Panc1 (cell line): ENCODE measurements around the gene ANTXR1. TPM values are rescaled to one million over a fixed set of nuclear protein-coding genes. Genes with fewer than 3 reads are reported as not detected.

ENCODE experiments used
- ATAC-seq: fragments of 200-7000 bp; cut with Tn5 transposase; 2 replicates; pipeline ENCODE4 v1.9.1; 2020; ENCODE audit warnings: mild to moderate bottlenecking, moderate library complexity
- BruUV-seq: library from RNA; stranded (reverse); fragments of 400-500 nt; replicated peaks from 2 replicates; lab custom pipeline; 2021; lab: Mats Ljungman, UMichigan
- CTCF ChIA-PET: fragments of 300-600 bp; sonication (Branson Sonifier 250); formaldehyde crosslinking; loops from one replicate; lab custom pipeline; 2022; ENCODE audit warnings: antibody characterized with exemption; lab: Charles Lee
- POLR2A ChIA-PET: fragments of 300-600 bp; sonication (Branson Sonifier 250); formaldehyde crosslinking; loops from one replicate; lab custom pipeline; 2022; ENCODE audit warnings: antibody characterized with exemption; lab: Charles Lee
- DNase-seq: peaks from one replicate; pipeline ENCODE4 v3.0.0-alpha.2; 2010; ENCODE audit warnings: low read depth, low spot score
- H3K27ac ChIP-seq: 2 replicates; pipeline ENCODE4 v1.5.1; 2011; ENCODE audit warnings: mild to moderate bottlenecking, low read length, inconsistent platforms
- H3K27me3 ChIP-seq: fragments of 200-500 bp; sonication (Bioruptor generic); 2 replicates; pipeline ENCODE4 v1.6.0; 2014; ENCODE audit warnings: low read length, inconsistent platforms; ENCODE audit not compliant: control insufficient read depth, insufficient read depth
- H3K36me3 ChIP-seq: fragments of 200-500 bp; sonication (Bioruptor generic); 2 replicates; pipeline ENCODE4 v1.5.1; 2014; ENCODE audit warnings: inconsistent platforms, mild to moderate bottlenecking, low read length, moderate library complexity; ENCODE audit not compliant: control insufficient read depth, insufficient read depth
- H3K4me1 ChIP-seq: 2 replicates; pipeline ENCODE4 v1.5.1; 2011; ENCODE audit warnings: inconsistent platforms, mild to moderate bottlenecking, low read length, moderate library complexity; ENCODE audit not compliant: control insufficient read depth, insufficient read depth
- H3K4me3 ChIP-seq, 2 experiments: 2 replicates each; pipeline ENCODE4 v1.5.1; 2011 to 2012; ENCODE audit warnings: low read depth in 2 of 2, low read length in 2 of 2, mild to moderate bottlenecking in 2 of 2, inconsistent platforms in 1 of 2, moderate library complexity in 1 of 2
- H3K9me3 ChIP-seq: fragments of 200-500 bp; sonication (Bioruptor generic); 2 replicates; pipeline ENCODE4 v1.5.1; 2014; ENCODE audit warnings: low read depth, mild to moderate bottlenecking, inconsistent platforms, low read length, moderate library complexity; ENCODE audit not compliant: control insufficient read depth, insufficient read depth
- POLR2AphosphoS5 ChIP-seq: IDR thresholded peaks from 2 replicates; pipeline ENCODE4 v1.6.1; 2012; ENCODE audit warnings: mild to moderate bottlenecking, low read depth, low read length, moderate library complexity
- SIN3A ChIP-seq: IDR thresholded peaks from 2 replicates; pipeline ENCODE4 v1.6.1; 2012; ENCODE audit warnings: low read depth, mild to moderate bottlenecking, low read length, moderate library complexity, borderline replicate concordance; ENCODE audit not compliant: insufficient read depth
- TCF7L2 ChIP-seq: IDR thresholded peaks from 2 replicates; pipeline ENCODE4 v1.6.1; 2011; ENCODE audit warnings: mild to moderate bottlenecking, low read depth, low read length, inconsistent platforms
- in situ Hi-C: cut with HindIII; loops from 2 replicates; pipeline ENCODE4 v1.10.0; 2016; ENCODE audit warnings: low sequenced_read_pairs, low pct_unique_long_range_greater_than_20kb
- intact Hi-C: fragments of 100-400 bp; cut with micrococcal nuclease; formaldehyde crosslinking; loops from one replicate; pipeline ENCODE4 v1.10.0; 2022; ENCODE audit not compliant: unreplicated experiment
- total RNA-seq: library from RNA; stranded (reverse); gene quantifications from one replicate; pipeline ENCODE4 v1.2.1, GENCODE V29; 2021; ENCODE audit not compliant: unreplicated experiment
- TF ChIP-seq, protein P1 (sequence below): fragments of 450-650 bp; IDR thresholded peaks from 2 replicates; pipeline ENCODE4 v1.5.1; 2017; ENCODE audit warnings: mild to moderate bottlenecking
- TF ChIP-seq, protein P2 (sequence below), 2 experiments: IDR thresholded peaks; 2 replicates each; pipeline ENCODE4 v1.6.1; 2011 to 2012; ENCODE audit warnings: low read depth in 2 of 2, control low read depth in 1 of 2, low read length in 1 of 2, mild to moderate bottlenecking in 1 of 2, moderate library complexity in 1 of 2; ENCODE audit not compliant: insufficient read depth in 1 of 2

The ANTXR1 gene
- total RNA-seq, 1 experiment from 2014 or later: 132 TPM

DNA sequence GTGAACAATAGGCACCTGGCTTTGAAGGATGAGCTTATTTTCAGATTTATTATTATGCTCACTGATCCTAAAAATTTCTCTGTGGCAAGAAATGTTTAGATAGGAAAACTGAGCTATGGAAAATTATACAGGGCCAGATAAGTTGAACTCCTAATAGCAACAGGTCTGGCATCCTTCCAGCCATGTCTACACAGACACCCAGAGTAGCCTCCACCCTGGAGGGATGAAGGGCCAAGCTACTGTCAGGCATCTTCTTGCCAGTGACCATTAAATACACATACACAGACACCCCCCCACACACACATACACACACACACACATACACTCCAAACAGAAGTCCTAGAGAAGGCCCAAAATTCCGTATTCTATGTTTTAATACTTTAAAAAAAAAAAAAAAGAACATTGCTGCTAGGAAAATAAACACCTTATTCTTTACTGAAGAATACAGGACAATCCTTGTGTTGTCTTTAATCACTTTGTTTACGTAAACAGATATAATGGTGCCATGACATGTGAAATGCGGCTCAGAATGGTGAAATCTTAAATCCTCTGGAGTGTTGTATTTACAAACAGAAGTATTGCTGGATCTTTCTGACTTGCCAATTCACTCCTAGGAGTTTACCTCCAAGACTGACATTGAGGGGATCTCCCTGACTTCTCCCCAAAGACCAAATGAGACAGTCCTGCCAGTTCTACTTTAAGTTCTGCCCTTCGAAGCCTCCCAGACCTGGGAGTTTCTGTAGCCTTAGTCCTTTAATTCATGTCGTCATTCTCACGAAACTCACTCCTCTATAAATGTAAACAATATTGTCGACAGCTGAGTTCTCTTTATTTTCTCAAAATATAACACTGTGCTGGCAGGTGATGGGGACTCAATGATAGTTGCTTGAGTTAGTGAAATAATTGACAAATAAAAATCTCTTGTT is 163.1 kb downstream of the ANTXR1 start:
- in situ Hi-C loops (no loop called here), intact Hi-C loops (no loop called here)
- no TSS peak for BruUV-seq
- Histone ChIP-seq H3K36me3 (no peaks in the 10 kb centered on the region; the same call in 1 of the 2 replicates), H3K4me1 (peaks cover 6% of the 10 kb centered on the region), H3K27ac (peak overlapping the region; percentile 44; the same call in 1 of the 2 replicates), H3K9me3 (no peaks in the 10 kb centered on the region), H3K4me3 (no peak overlapping the region), H3K27me3 (no peaks in the 10 kb centered on the region)
- no peak for DNase-seq
- POLR2A ChIA-PET: interaction anchor here (0.7 kb wide), 1 partner anchor 707 kb away, joined by 6 read pairs; no protein-coding TSS in a partner anchor
- CTCF ChIA-PET: interaction anchor here (0.6 kb wide), 1 partner anchor 132 kb away, joined by 3 read pairs; no protein-coding TSS in a partner anchor
- TF ChIP-seq TCF7L2 (no peak), POLR2AphosphoS5 (no peak), SIN3A (no peak)
- TF ChIP-seq, protein P1, sequence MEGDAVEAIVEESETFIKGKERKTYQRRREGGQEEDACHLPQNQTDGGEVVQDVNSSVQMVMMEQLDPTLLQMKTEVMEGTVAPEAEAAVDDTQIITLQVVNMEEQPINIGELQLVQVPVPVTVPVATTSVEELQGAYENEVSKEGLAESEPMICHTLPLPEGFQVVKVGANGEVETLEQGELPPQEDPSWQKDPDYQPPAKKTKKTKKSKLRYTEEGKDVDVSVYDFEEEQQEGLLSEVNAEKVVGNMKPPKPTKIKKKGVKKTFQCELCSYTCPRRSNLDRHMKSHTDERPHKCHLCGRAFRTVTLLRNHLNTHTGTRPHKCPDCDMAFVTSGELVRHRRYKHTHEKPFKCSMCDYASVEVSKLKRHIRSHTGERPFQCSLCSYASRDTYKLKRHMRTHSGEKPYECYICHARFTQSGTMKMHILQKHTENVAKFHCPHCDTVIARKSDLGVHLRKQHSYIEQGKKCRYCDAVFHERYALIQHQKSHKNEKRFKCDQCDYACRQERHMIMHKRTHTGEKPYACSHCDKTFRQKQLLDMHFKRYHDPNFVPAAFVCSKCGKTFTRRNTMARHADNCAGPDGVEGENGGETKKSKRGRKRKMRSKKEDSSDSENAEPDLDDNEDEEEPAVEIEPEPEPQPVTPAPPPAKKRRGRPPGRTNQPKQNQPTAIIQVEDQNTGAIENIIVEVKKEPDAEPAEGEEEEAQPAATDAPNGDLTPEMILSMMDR: no peak
- TF ChIP-seq, protein P2, sequence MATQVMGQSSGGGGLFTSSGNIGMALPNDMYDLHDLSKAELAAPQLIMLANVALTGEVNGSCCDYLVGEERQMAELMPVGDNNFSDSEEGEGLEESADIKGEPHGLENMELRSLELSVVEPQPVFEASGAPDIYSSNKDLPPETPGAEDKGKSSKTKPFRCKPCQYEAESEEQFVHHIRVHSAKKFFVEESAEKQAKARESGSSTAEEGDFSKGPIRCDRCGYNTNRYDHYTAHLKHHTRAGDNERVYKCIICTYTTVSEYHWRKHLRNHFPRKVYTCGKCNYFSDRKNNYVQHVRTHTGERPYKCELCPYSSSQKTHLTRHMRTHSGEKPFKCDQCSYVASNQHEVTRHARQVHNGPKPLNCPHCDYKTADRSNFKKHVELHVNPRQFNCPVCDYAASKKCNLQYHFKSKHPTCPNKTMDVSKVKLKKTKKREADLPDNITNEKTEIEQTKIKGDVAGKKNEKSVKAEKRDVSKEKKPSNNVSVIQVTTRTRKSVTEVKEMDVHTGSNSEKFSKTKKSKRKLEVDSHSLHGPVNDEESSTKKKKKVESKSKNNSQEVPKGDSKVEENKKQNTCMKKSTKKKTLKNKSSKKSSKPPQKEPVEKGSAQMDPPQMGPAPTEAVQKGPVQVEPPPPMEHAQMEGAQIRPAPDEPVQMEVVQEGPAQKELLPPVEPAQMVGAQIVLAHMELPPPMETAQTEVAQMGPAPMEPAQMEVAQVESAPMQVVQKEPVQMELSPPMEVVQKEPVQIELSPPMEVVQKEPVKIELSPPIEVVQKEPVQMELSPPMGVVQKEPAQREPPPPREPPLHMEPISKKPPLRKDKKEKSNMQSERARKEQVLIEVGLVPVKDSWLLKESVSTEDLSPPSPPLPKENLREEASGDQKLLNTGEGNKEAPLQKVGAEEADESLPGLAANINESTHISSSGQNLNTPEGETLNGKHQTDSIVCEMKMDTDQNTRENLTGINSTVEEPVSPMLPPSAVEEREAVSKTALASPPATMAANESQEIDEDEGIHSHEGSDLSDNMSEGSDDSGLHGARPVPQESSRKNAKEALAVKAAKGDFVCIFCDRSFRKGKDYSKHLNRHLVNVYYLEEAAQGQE (IDR thresholded peaks at IDR 0.05; ENCODE audit: insufficient read depth in 1 of 2, low read depth in 2 of 2, low read length in 1 of 2): no peak
- no peak for ATAC-seq

DNA sequence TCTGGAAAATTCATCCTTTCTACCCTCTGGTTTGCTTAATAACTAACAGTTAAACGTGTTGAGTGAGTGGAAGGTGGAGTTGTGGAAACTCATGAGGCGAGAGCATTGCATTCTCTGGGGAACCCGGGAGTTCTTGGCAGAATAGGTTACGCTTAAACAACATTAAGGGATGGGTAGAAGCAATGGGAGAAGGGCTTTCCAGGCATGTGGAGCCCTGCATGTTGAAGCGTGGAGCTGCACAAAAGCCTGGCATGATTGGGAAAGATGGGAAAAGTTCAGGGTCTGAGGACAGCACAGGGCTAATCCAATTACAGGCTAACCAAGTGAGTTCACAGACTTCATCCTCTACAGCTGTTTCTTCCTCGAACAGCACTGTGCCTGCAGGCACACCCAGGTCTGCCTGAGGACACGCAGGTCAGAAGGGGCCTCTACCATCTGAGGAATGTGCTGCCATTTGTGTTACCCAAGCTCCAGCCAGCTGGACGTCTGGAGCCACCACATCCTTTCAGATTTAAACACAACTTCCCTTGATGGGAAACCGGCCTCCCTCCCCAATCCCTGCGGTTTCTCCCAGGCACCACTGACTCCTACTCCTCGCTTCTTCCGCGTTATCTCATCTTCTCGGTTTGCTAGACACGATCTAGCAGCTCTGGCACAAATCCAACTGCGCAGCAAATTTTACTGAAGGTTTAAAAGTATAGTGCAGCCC is 164.2 kb downstream of the ANTXR1 start:
- ChIA-PET CTCF (interaction anchor here (0.6 kb wide), 1 partner anchor 131 kb away, joined by 3 read pairs; no protein-coding TSS in a partner anchor), POLR2A (interaction anchor here (0.6 kb wide), 1 partner anchor 27 kb away, joined by 4 read pairs; no protein-coding TSS in a partner anchor)
- TF ChIP-seq, protein P1: no peak
- TF ChIP-seq POLR2AphosphoS5 (no peak), SIN3A (no peak), TCF7L2 (no peak)
- TF ChIP-seq, protein P2 (IDR thresholded peaks at IDR 0.05; ENCODE audit: insufficient read depth in 1 of 2, low read depth in 2 of 2, low read length in 1 of 2): no peak
- no peak overlapping the region for H3K4me3 ChIP-seq
- no peak for ATAC-seq
- BruUV-seq: no TSS peak
- H3K36me3 ChIP-seq: no peaks in the 10 kb centered on the region; the same call in 1 of the 2 replicates
- H3K27me3 ChIP-seq: no peaks in the 10 kb centered on the region
- in situ Hi-C loops: no loop called here
- H3K9me3 ChIP-seq: no peaks in the 10 kb centered on the region
- peaks cover 3% of the 10 kb centered on the region for H3K4me1 ChIP-seq
- no peak for DNase-seq
- H3K27ac ChIP-seq: peak overlapping the region; percentile 29; the same call in 1 of the 2 replicates
- intact Hi-C loops: no loop called here
